ENCODE measurements around the gene SINHCAF.
"Not testable (repeated sequence)": the region's sequence is repeated elsewhere in the genome, so short reads cannot be mapped to it uniquely, and the experiment has no call there.

Gene SINHCAF

DNA sequence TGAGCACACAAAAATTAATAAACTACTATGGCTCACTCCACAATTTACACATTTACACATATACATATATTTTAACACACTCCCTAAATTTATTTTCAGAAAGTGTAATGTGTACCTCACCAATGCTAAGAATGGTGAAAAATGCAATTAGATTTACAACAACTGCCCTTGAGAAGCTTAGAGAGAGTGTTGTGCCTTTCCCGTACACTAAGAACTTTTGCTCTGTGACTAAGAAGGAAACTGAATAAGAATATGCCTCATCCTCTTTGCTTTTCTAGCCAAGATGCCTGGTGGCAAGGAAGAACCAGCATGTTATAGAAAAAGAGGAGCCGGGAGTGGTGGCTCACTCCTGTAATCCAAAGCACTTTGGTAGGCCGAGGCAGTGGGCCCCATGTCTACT lies 62.3 kb downstream of the SINHCAF start:
- DNase-seq (ENCODE audit: low read depth), result no peak

DNA sequence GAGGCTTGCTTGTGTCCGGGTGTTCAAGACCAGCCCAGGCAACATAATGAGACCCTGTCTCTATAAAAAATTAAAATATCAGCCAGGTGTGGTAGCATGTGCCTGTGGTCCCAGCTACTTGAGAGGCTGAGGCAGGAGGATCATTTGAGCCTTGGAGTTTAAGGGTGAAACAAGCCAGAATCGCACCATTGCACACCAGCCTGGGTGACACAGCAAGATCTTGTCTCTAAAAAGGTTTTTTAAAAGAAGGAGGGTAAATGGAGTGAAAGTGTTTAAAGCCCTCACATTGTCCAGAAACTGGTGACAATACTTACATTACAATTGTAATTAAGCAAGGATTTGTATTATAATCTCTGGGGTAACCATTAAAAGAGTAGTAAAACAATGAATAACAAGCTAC lies 64.2 kb downstream of the SINHCAF start:
- no peak for DNase-seq (ENCODE audit: low read depth)

DNA sequence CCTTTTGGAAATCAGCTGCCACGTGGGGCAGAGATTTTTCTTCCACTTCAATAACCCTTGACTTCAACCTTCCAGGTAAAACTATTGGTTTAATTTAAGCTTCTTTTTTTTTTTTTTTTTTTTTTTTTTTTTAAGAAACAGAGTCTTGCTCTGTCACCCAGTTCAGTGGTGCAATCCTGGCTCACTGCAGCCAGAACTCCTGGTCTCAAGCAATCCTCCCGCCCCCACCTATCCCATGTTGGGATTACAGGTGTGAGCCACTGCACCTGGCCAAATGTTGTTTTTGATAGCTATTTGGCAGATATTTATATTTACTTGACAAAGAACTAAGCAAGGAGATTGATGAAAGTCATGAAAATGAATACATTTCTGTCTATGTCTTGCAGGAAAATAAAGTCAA lies 65.1 kb downstream of the SINHCAF start:
- no peak for DNase-seq (ENCODE audit: low read depth)

DNA sequence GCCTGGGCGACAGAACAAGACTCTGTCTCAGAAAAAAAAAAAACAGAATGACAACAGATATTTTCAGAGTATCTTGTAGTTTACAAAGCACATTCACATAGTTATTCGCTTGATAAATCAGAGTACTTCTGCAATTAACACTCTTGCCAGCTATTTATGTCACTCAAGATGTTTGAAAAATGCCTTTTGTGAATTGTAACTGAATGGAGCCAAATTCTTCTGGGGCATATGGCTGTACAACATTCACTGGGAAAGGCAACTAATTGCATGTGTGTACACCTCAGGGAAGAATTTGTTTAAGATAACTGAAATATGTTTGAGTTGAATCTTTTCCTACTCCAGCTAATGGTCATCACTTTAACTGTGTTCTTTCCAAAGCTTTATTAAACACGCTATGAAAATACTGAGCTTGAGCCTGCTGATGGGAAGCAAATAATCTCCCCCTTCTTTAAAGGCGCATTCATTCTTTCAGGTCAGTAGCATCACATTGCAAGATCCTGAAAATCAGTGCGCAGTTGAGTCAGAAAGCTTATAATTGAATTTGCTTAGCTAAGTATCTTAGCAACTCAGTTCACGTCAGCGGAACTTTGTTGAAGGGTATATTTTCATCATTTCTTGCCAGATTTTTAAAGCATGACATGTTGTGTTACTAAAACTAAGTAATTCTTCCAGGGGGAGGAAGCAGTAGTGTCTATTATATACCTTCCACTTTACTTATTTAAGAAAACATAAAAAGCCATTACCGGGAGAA lies 66.6 kb downstream of the SINHCAF start:
- no peak for DNase-seq (ENCODE audit: low read depth)

DNA sequence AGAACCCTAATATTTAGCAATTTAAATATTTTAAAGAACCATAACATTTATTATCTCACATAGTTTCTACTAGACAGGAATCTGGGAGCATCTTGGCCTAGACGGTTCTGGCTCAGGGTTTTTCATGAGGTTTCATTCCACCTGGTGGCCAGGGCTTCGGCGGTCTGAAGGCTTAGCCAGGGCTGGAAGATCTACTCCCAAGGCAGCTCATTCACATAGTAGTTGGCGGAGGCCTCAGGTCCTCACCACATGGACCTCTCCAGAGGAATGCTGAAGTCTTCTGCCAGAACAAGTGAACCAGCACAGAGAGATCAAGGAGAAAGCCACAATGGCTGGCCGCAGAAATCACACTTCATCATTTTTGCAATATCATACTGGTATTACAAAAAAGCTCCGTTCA lies 68.2 kb downstream of the SINHCAF start:
- DNase-seq (ENCODE audit: low read depth), result no peak

DNA sequence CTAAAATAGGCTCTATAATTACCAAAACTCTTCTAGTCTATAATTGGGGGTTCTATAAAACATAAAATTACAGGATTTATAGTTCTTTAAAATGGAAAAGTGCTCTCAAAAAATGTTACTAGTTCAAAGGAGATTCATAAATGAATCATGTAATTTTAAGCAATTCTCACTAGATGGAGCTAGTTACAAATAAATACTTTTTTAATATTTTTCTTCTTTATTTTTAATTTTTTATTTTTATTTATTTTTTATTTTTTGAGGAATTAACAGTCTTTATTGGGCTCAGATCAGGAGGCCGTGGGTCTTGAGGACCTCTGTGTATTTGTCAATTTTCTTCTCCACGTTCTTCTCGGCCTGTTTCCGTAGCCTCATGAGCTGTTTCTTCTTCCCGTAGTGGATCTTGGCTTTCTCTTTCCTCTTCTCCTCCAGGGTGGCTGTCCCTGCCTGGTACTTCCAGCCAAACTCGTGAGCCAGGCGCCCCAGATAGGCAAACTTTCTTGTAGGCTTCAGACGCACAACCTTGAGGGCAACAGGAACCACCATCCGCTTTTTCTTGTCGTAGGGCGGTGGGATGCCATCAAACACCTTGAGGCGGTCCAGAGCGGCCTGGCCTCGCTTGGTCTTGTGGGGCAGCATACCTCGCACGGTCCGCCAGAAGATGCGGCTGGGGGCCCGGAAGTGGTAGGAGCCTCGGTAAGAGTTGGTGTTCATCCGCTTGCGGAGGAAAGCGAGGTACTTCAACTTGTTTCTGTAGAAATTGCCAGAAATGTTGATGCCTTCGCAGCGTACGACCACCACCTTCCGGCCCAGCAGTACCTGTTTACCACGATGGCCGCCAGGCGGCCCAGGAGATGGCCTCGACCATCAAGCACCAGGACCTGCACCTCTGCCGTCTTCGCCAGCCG lies 74.0 kb downstream of the SINHCAF start:
- not testable (repeated sequence) for DNase-seq (ENCODE audit: low read depth)

DNA sequence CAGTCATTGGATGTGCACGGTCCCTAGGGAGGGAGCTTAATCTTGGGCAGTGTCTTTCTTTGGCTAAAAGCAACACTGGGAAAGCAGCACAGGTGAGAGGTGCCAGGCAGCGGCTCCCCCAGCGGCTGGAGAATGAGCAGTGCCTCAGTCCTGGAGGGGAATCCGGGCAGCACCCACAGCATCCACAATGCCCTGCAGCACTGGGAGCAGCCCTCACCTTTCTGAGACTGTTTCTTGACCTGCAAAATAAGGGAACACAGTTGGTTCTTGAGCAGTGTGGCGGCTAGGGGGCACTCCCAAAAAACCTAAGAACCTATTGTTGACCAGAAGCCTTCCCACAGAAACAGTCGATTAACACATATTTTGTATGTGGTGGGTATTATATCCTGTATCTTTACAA lies 75.8 kb downstream of the SINHCAF start:
- DNase-seq (ENCODE audit: low read depth), result no peak

DNA sequence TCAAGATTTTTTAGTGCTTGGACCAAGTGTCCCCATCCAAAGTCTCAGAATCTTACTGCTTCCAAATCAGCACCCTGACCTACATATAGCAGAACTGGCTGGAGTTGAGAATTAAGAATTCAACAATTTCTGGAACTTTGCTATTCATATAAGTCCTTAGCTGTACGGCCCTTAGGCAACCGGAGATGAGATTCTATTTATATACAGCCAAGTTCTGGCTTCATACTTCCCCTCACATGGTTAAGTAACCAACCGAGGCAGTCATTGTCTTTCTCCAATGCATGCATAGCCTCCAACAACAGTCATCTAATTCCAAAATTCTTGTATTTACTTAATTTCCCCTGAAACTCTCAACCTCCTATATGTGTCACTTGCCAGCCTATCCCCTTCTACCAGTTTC lies 76.6 kb downstream of the SINHCAF start:
- no peak for DNase-seq (ENCODE audit: low read depth)

DNA sequence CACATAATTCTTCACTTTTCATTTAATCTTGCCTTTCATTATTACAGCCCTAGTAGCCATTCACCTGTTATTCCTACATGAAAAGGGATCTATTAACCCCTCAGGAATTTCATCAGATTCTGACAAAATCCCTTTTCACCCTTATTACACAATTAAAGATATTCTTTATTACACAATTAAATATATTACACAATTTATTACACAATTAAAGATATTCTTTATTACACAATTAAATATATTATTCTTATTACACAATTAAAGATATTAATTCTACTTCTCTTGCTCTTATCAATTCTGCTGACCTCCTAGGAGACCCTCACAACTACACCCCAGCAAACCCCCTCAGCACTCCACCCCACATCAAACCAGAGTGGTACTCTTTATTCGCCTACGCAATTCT lies 77.1 kb downstream of the SINHCAF start:
- no peak for DNase-seq (ENCODE audit: low read depth)

DNA sequence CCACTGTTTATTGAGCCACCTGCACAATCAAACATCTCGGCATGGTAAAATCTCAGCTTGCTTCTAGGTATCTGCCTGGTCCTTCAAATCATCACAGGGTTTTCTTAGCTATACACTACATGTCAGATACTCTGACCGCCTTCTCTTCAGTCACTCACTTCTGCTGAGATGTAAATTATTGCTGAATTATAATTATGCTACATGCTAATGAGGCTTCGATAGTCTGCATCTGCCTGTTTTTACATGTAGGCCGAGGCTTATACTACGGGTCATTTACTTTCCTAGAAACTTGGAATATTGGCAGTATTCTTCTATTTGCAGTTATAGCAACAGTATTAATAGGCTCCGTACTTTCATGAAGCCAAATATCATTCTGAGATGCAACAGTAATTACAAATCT lies 77.6 kb downstream of the SINHCAF start:
- DNase-seq (ENCODE audit: low read depth), result no peak

DNA sequence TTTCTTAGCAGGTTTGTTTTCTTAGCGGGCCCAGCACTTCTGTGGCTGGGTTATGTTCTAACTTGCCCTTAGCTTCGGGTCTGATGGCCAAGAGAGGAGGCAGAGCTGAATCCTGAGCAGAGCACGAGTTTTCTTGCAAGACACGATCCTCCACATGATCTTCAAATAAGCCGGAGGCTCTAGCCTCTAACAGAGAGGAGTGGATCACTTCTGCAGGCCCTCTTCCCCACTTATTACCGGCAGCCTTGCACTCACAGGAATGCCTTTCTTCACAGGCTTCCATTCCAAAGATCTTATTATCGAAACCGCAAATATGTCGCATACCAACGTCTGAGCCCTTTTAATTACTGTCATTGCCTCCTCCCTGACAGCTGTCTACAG lies 79.5 kb downstream of the SINHCAF start:
- no peak for DNase-seq (ENCODE audit: low read depth)

DNA sequence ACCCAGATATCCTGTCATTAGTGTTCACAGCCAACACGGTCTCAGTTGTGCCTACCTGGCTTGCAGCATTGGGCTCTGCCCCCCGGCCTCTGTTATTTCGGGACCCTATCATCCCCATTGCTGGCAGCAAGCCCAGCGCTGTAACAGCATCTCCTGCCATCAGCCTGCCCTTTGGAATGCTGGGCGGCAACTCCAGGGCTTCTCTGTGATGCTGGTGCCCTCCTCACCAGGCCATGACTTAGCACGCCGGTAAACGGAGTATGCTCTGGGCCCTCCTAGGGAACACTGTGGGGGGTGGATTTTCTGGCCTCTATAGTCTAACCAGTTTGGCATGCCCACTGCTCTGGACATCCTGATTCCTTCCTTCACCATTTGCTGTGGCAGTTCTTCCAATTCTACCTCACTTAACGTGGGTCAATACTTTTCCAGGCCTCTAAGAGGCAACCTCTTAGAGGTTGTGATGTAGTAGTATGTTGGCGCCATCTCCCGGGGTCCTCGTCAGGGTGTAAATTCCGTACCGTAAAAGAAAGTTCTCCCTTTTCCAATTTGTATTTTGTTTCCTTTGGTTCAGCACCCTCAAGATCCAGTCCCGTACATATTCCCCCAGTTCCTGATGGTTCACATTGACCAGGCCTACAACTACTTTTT lies 80.0 kb downstream of the SINHCAF start:
- DNase-seq (ENCODE audit: low read depth), result no peak

DNA sequence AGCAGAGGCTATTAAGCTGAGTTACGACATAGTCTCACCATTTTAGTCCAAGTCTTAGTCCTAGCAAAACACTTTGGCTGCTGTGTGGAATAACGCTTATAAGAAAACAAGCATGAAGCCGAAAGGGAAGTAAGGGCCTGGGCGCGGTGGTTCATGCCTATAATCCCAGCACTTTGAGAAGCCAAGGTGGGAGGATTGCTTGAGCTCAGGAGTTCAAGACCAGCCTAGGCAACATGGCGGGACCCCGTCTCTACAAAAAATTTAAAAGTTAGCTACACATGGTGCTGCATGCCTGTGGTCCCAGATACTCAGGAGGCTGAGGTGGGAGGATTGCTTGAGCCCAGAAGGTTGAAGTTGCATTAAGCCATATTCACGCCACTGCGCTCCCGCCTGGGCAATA lies 83.5 kb downstream of the SINHCAF start:
- not testable (repeated sequence) for DNase-seq (ENCODE audit: low read depth)

DNA sequence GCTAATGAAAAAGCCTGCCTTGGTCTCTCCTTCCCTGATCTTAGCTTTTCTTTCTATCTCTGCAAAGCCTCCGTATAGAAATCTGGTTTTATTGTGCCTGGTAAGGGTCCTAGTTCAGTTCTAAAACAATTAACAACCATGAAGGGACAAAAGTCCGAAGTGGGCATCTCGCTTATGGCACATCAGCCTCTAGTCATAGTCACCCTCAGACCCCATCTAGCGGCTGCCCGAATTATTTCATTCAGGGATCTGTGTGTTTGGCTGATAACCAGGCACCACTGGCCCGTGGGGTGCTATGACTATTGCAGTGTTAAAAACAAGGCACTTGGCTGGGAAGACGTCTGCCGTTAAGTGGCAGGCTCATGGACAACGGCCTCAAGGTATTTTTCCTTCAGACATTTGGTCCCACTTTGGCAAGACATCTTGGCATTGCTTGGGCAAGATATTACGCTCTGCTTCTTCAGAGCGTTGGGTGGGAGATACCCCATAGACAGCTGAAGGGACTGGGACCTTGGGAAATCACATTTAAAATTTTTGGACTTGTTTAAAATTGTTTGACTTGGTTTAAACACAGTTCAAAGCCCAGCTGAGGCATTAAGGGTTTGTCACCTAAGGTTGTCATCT lies 87.1 kb downstream of the SINHCAF start:
- DNase-seq (ENCODE audit: low read depth), result peak; percentile 55

DNA sequence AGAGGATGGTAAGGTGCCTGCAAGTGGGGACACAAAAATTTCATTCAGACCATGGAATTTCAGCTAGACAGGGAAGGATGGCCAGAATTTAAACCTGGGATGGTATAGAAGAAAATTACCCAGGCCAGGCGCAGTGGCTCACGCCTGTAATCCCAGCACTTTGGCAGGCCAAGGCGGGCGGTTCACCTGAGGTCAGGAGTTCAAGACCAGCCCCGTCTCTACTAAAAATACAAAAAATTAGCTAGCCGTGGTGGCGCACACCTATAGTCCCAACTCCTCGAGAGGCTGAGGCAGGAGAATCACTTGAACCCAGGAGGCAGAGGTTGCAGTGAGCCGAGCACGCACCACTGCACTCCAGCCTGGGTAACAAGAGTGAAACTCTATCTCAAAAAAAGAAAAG lies 87.6 kb downstream of the SINHCAF start:
- DNase-seq (ENCODE audit: low read depth), result not testable (repeated sequence)

DNA sequence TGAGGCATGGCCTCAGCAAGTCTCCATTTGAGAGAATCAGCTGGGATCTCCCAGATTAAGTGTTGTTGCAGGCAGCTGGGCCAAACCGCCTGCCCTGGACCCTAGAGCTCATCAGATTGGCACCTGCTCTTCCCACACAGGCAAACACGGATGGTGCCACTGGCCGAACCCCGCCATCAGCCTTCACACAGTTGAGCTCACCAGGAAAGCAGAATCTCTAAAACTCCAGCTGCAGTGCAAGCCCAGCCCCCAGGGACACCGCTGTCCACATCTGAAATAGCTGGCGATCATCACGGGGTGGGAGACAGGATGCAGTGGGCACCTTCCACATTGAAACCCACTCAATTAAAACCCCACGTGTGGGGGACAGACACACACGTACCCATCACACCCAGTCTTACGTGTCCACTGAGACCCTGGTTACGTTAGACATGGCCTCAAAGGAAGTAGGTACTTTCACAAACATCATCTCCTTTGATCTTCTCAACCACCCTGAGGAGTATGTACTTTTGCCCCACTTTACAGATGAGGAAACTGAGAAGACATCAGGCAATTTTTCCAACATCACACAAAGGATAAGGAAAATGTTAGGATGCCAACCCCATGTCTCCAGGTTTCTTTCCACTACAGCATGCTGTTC lies 88.8 kb downstream of the SINHCAF start:
- DNase-seq (ENCODE audit: low read depth), result no peak

DNA sequence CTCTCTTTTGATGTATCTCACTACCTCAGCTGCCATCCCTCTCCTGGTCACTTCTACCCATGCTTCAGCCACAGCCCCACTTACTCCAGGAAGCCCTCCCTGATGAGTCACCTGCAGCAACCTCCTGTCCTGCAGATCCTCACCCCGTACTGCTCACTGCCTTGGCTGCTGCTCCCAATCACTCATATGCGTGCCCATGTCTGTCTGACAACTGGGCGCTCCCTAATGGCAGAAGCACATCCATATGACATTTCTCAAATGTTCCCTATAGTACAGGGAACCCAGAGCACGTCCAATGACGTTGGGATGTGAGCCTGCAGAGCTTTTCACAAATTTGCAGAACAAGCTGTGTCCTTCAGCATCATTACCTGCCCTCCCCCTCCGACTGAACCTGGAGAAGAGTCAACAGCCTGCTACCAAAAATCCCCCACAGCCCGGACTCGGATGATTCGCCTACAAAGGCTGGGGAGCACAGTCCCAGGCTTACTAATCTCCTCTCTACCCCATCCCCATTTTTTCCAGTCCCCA lies 90.0 kb downstream of the SINHCAF start:
- DNase-seq (ENCODE audit: low read depth), result no peak

DNA sequence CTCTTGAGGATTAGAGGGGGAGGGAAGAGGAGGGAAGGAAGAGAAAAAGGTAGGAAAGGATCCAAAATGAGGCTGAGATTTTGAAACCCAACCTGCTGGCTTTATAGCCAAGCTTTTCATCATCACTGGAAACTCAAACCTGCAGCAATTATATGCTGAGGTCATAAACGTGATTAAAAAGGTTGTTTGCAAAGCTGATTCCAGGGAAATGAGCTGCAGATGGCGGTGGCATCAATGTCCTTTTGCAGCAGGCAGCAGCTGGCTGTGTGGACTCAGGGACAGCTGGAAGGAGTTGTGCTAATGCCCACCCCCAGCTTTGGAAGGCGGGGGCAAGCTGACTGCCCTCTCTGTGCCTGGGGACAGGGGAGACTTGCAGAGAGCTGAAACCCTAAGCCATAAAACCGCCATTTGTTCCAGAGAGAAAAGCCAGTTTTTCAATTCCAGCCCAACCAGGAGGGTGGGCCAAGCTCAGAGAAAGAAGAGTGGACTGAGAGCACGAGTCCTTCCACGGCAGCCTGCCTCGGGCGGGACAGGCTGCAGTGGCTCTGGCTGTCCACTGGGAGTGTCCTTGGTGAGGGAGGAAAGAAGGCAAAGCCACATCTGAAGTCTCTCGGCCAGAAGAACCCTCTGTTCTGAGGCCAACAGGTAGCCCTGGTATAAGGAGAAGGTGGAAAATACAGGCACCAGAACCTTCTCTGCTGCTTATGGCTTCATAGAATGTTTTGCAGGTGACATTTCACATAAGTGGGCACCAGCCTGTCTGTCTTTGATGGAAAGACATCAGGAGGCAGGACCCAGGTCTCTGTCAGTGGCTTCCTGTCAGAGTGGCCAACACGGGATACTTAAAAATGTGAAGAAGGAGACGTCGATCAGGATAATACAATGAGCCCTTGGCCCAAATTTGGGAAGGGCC lies 90.7 kb downstream of the SINHCAF start:
- DNase-seq (ENCODE audit: low read depth), result peak; percentile 24

DNA sequence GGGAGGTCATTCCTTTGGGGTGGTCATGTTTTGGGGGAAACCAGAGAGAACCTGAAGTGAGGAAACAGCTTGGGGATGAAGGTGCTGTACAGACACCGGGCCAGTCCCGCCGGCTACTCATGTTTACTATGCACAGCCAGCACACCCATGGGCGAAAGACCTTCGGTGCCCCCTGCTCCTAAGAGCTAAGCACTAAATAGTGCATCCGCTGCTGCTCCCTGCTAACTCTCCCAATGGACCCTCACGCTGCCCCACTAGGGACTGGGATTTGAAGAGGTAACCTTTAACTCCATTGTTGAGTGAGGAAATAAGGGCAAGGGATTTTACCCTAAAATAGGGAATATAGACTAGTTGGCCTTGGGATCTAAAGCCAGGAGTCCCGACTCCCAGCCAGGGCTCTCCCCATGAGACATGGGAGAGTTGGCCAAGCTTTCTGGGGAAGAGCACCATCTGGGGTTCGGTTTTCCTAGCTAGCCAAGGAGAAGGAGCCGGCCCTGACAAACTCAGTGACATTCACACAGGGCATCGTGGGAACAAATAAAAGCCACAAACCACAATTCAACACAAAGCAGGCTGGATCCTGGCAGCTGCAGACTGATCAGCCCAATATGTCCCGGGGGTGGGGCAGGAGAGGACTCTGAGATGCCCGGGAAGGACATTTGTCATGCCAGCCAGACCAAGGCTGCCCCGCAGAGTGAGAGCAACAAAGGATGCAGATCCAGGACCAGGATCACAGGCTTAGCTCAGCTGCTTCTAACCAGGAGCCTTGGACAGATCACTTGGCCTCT lies 91.7 kb downstream of the SINHCAF start:
- DNase-seq (ENCODE audit: low read depth), result no peak
